NCI-H2227 (cell line): ENCODE measurements around the gene PM20D2.

Experiments used
- DNase-seq: peaks from one replicate; lab custom pipeline; 2025; ENCODE audit not compliant: unreplicated experiment; lab: John Stamatoyannopoulos, UW

PM20D2 gene

DNA sequence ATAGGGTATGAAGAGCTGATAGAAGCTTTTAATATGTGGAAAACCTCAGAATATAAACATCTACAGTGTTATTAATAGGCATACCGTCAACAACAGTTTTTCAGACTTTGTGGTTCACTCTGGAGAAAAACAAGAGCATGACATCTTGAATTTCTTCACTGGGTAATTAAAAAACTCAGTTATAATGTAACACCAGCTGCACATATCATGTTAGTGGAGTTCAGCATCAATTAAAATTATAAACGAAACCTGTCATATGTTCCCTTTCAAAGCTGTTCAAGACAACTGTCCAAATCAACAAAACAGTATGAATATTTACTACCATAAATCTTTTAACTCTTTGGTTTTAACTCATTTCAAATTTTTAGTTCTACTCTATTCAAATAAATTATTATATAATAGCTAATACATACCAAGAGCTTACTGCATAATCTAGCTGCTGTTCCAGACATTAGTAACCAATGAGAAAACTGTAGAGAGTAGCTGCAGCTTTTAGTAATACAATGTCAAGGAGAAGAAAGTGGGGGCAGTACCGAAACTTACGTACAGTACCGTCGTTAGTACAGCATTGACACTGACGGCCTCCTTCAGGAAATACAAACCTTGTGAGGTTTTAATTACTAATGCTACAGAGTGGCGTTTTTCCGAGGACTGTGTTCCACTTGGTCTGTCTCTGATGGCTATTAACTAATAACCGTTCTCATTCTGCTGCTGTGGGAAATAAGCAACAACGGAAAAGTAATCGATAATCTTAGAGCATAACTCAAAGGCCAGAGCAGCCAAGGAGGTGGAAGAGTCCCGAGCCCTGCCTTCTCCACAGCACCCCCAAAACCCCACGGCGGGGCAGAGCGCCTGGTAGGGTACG lies 532 bp upstream of the PM20D2 start:
- peak; percentile 38 for DNase-seq

DNA sequence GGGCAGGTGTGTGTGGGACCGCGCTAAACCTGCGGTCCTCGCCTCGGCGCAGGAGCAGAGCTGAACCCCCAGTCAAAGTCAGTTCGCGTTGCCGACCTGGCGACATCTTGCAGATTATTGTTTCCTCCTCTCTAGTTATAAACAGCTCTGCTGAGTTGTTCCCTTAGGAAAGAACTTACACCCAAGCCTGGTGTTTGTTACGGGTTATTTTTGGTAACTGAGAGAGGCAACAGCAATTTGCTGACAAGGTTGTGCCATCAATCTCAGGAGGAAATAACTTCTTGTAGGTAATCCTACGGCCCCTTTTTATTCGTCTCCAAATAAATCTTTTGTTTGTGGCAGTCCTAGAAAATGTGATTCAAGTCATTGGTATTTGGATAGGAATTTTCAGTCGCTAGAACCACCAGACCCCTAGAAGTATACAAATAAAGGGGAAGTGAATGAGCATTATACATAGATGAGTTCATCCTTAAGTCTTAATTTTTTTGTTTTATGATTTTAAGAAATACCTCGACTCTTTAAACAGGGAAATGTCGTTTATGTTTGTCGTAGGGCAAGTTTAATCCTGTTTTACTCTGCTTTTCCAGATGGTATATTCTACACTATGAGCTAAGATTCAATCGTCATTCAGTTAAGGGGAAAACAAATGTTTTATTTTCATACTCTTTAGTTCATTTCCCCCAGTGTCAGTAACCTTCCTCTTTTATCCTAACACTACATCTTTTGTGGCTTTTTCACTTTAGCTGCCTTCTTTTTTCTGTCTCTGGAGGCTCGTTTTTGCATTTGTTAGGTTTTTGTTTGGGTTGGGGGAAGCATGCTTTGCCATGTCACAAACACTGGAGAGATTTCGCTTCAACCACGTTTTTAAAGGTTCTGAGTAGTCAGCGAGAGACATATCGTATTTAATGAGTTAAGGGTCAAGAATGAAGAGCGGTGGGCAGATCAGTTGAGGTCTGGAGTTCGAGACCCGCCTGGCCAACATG lies 1.2 kb downstream of the PM20D2 start:
- DNase-seq: no peak

DNA sequence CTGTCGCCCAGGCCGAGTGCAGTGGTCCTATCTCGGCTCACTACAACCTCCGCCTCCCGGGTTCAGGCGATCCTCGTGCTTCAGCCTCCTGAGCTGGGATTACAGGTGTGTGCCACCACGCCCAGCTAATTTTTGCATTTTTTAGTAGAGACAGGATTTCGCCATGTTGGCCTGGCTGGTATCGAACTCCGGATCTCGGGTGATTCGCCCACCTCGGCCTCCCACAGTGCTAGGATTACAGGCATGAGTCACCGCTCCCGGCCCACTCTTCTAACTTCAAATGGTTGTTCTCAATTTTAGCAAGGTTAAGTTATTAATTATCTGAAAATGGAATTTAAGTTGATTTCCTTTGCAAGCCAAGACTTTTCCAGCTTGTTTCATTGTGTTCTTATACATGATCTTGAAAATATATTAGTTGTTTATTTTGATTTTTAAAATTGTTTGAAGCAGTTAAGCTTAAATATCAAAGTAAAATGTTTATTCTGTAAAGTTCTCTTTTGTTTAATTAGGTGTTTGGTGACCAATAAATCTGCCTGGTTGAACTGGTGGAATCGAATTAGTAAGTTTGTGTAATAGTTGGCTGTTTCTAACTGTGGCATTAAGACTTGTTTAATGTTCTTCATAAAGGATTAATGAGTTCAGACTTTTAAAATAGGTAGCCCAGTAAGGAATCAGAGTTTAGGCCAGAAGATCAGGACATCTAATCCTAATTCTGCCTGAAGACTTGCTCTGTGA lies 2.3 kb downstream of the PM20D2 start:
- no peak for DNase-seq

DNA sequence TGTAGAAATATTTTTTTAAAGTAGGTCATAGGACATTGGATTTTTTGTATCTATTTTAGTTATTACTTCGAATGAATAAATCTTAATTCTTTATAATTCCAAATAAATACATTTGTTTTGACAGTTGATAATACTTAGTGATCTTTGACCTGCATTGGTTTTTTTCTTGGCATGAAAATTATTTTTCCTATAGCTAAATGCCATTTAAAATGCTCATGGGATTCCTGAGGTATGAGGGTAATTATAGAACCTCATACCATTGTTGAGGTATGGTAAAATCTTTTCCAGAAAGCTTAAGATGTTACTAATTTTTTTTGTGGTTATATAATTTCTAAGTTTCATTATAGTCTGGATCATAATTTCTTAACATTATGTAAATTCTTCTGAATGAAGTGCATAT lies 8.3 kb downstream of the PM20D2 start:
- no peak for DNase-seq

DNA sequence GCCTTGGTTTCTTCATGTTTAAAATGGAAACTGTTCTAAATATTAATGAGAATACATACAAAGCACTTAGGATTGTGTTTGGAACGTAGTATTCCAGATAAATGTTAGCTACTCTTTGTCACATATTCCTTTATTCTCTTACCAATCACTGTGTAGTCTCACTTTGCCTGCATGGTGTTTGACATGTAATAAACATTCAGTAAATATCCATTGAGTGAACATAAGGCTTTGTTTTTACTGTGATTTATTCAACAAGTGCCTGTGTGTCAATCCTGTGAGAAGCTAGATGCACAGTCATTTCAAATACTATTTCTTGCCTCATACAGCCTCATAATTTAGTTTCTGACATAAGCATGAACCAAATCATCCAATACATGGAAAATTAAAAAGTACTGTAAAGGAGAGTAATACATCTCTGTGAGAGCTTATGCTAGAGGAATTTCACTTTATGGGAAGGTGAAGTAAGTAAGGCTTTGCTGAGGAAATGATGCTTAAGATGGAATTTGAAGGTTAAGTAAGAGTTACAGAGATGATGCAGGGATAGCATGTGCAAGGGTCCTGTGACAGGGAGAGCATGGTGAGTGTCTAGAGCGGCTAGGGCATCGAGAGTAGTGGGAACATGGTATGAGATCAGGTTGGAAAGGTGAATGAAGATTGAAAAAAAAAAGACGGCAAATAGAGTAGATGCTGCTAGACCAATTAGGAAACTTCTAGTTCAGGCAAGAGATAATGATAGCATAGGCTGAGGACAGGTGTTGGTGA lies 14.7 kb downstream of the PM20D2 start:
- no peak for DNase-seq

DNA sequence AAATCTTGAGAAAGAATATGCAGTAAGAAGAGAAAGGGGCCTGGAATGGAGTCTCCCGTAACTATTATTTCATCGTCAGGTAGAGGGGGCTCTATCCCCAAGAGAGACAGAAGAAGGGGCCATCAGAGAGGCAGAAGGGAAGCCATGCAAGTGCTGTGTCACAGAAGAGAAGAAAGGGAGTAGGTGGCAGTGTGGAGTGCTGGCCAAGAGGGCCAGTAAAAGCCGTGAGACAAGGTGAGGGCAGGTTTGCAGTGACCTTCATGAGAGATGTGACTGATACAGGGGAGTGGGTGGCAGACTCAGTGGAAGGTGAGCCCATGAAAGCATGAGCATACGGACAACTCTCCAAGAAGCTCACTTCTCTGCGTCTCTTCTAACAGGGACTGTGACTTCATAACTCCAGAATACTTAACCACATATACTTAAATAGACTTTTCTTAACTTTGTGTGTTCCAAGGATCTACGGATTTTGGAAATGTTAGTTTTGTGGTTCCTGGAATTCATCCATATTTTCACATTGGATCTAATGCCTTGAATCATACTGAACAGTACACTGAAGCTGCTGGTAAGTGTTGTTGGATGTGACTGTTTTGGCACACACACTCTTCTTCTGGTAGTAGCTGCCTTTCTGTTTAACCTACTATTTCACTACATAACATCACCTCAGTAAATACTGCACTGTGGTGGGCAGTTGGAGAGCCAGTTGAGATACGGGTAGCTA lies 15.6 kb downstream of the PM20D2 start:
- DNase-seq: no peak

DNA sequence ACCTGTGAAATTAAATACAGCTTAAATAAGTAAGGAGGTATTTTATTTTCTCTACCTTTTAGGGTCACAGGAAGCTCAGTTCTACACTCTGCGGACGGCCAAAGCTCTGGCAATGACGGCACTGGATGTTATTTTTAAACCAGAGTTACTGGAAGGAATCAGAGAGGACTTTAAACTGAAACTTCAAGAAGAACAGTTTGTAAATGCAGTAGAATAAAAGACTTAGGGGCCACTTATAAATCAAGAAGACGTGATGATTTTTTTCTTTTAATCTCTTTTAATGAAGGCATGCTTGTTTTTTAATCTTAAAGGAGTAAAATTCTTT lies 16.2 kb downstream of the PM20D2 start:
- no peak for DNase-seq

DNA sequence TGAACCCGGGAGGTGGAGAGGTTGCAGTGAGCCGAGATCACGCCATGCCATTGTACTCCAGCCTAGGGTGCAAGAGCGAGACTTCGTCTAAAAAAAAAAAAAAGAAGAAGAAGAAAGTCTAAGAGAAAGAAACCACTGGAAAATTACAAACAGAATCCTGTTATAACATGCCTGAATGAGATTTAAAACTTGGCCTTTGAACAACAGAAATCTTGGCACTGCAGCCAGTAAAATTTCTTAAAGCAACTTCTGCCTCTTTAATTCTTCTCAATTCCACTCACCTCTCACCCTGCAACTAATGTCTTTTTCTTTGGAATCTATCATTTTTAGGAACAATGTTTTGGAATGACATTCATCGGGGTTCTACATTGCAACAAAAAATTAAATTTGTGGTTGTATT lies 26.3 kb downstream of the PM20D2 start:
- no peak for DNase-seq

DNA sequence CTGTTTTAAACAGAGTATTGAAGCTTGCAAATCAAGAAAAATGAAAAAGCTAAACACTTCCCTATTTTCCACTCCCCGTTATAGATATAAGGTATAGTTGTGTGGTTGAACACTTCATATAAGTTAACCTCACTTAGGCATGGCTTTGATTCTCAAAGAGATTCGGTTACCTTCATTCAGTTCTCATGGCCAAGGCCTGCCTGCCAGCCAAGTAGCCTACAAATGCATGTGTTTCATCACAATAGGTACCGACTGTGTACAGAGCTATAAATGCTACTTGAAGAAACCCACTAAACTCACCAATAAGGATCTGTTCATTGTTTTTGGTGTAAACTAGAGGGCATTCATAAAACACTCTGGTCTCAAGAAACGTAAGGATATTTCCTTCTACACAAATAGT lies 27.8 kb downstream of the PM20D2 start:
- no peak for DNase-seq

DNA sequence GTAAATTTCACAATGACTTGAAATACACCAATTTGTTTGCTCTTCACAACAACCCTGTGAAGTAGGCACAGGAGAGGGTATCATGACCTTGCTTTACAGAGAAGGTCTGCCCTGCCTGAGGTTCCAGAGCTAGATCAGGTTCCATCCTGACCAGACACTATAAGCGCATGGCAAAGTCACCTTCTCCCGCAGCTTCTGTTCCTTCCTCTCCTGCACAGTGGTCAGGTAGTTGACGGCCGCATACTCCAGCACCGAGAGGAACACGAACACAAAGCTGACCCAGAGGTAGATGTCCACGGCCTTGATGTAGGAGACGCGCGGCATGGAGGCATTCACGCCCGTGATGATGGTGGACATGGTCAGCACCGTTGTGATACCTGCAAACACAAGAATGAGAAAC lies 34.3 kb downstream of the PM20D2 start:
- no peak for DNase-seq

DNA sequence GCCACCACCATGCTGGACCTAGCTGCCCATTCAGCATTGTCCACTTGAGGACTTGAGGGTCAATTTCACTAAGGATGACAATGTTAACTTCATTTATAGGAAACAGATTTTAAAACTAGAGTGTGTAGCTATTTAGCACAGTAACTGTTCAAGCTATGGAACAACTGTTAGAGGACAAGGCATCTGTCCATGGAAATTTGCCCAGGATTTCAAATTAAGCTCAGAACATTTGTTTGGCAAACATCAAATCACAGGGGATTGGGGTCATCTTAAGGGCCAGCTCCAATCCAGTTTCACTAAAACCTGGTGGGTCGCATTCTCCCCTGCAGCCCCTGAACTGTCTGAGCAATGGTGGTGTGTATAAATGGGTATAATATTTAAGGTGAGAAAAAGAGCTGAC lies 35.1 kb downstream of the PM20D2 start:
- DNase-seq: no peak

DNA sequence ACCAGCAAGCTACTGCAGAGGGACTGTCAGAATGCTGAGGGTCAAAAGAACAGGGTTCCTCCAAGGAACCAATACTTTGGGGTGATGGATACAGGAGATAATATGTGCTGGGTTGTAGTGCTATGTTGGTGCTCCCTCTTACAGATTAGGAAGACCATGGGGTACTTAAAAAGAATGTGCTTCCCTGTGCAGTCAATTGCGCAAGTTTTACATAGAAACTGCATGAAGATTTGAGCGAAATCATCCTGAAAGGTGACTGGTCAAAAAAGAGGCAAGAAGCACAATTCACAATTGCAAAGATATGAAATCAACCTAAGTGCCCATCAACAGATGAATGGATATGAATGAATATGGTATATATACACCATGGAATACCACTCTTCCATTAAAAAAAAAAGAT lies 37.4 kb downstream of the PM20D2 start:
- no peak for DNase-seq

DNA sequence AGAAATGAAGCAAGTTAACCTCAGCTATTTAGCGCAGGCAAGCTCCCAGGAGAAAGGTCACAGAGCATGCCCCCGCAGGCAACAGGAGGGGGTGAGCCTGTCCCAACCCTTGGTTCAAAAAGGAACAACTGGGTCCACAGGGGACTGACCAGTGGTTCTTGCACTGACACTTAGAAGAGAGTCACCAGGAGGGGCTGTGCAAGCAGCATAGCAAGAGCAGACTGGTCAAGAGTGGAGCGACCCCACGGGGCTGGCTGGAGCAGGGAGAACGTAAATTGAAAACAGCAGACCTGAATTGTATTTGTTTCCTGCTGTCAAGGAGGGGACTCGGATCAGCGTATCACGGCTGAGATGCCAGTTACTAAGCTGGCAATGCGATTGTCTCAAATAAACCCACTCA lies 38.5 kb downstream of the PM20D2 start:
- no peak for DNase-seq

DNA sequence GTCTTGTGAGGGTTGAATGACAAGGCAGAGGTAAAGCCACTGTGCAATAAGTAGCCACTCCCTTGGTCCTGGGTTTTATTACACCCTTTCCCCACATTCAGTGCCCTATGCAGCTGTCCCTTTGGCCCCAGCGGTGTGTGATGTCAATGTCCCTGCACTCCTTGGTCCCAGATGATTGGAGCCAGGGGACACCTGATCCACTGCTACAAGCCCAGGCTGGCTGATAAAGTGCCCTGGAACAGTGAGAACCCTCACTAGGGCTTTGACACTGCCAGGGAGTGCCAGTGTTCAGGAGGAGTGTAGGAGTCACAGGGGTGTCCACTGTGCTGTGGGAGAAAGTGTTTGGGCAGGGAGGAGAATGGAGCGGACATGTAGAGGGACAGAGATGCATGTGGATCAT lies 40.9 kb downstream of the PM20D2 start:
- no peak for DNase-seq

DNA sequence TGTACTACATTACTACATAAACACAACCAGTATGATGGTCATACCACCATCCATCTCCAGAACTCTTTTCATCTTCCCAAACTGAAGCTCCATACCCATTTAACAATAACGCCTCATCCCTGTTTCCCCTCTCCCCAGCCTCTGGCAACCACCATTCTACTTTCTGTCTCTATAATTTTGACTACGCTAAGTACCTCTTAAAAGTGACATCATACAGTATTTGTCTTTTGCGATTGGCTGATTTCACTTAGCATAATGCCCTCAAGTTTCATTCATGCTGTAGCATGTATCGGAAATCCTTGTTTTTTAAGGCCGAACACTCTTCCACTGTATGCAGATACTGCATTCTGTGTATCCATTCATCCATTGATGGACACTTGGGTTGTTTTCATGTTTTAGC lies 41.6 kb downstream of the PM20D2 start:
- no peak for DNase-seq

DNA sequence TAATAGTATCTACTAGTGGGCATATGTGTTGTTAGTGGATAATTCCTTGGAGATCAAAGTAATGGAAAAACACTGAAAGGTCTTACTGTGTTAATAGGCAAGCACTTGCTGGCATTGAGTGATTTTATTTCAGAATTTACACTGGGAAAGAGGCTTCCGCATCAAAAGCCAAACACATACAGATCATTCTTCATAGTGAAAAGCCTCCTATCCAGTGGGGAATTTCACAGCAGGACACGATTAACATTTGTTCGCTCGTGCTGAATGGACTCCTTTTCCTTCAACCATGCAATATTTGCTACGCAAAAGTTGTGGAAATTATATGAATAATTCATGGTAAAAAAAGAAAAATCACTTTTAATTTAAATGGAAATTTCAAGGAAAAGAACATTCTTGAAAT lies 44.9 kb downstream of the PM20D2 start:
- DNase-seq: no peak

DNA sequence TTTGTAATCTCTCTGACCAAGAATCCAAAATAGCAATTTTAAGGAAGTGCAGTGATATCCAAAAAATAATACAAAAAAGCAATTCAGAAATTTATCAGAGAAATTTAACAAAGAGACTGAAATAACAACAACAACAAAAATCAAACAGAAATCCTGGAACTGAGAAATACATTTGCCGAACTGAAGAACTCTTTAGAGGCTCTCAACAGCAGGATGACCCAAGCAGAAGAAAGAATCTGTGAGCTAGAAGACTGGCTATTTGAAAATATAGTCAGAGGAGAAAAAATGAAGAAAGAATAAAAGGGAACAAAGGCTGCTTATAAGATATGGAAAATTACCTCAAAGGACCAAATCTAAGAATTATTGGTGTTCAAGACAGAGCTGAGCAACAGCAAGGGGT lies 48.7 kb downstream of the PM20D2 start:
- no peak for DNase-seq

DNA sequence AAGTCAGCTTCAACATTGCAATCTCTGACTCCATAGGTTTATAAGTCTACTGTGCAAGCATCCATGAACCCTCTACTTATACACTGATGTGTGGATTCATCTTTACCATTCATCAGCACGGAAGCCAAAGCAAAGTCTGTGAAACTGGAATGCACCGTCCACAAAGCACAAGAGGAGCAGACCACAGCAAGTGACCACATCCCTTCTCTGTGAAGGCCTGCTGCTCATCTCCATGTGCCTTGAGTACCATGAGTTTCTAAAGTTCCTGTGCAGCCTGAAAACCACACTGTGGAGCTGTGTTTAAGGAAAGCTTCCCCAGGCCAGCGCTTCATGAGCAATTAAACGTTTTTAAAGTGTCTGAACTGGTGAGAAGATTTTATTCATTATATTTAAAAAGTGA lies 51.3 kb downstream of the PM20D2 start:
- DNase-seq: no peak

DNA sequence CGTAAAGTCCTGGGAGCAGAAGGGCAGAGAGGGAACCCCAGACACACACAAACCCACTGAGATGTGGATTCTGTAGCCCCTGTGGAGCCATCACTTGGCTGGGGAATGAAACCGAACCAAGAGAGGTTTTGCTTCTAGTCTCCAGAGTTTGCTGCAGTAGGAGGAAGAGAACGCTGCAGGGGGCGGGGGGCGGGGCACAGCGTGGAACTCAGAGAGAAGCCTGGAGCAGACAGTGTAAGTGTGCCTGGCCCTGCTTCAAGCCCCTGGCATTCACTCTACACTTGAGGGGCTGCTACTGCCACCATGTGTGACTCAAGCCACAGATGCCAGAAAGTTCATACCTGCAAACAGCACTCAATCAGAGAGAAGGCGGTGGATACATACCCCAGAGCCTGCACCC lies 52.4 kb downstream of the PM20D2 start:
- DNase-seq: no peak

DNA sequence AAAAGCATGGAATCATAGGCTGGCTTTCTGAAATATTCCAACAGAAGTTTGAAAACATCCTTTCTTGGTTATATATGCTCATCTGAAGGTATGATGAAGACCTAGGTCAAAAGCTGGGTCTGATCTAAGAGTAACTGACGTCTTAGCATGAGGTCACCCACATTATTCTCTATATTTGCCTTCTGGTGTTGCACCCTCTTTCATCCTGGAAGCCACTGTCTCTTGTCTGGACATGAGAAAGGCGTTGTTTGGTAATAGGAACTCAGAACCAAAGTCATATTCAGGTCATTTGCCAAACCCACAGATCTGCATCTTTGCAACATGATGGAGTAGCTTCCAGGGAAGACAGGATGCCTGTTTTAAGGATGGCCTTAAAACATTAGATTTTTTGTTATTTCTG lies 53.7 kb downstream of the PM20D2 start:
- no peak for DNase-seq
